ENCODE data around the gene OR4Q2.
"Not testable (repeated sequence)": the region's sequence is repeated elsewhere in the genome, so short reads cannot be mapped to it uniquely, and the experiment has no call there.

The OR4Q2 gene

GRCh38 chr14:20001863-20002262, at the start of gene OR4Q2:
Gene OR4Q2, plus strand, starts transcription at chr14:20002163.
- no peak for TF ChIP-seq CTCF (IDR thresholded peaks at IDR 0.05; ENCODE audit: unreplicated experiment in 3 of 3)
- Mint-ChIP-seq H3K27me3 (ENCODE audit: low read depth) (no peaks in the 10 kb centered on the region), H3K27ac (no peak within 1 kb of the TSS), H3K4me1 (no peaks in the 10 kb centered on the region), H3K4me3 (no peak within 1 kb of the TSS), H3K9me3 (peaks cover 28% of the 10 kb centered on the region), H3K36me3 (ENCODE audit: low read depth) (no peaks in the 10 kb centered on the region)

GRCh38 chr14:19969735-19970134, 32.2 kb upstream of the OR4Q2 start:
- not testable (repeated sequence) for H3K4me3 Mint-ChIP-seq; H3K27ac Mint-ChIP-seq; H3K36me3 Mint-ChIP-seq (ENCODE audit: low read depth); H3K27me3 Mint-ChIP-seq (ENCODE audit: low read depth); H3K4me1 Mint-ChIP-seq
- H3K9me3 Mint-ChIP-seq: peaks cover 31% of the 10 kb centered on the region

GRCh38 chr14:19974844-19975243, 27.1 kb upstream of the OR4Q2 start:
- H3K9me3 Mint-ChIP-seq: peaks cover 29% of the 10 kb centered on the region
- no peaks in the 10 kb centered on the region for H3K27me3 Mint-ChIP-seq (ENCODE audit: low read depth)
- no peak for TF ChIP-seq CTCF (IDR thresholded peaks at IDR 0.05; ENCODE audit: unreplicated experiment in 3 of 3)

GRCh38 chr14:19975291-19975690, 26.7 kb upstream of the OR4Q2 start, which contains the start of gene OR4K15:
Gene OR4K15, plus strand, starts transcription at chr14:19975591. Its CDS starts 0 bp downstream, at chr14:19975591.
- Mint-ChIP-seq H3K4me1 (no peaks in the 10 kb centered on the region), H3K27me3 (ENCODE audit: low read depth) (no peaks in the 10 kb centered on the region), H3K27ac (no peak within 1 kb of the TSS), H3K4me3 (no peak within 1 kb of the TSS), H3K9me3 (peaks cover 33% of the 10 kb centered on the region), H3K36me3 (ENCODE audit: low read depth) (no peaks in the 10 kb centered on the region)
- no peak for TF ChIP-seq CTCF (IDR thresholded peaks at IDR 0.05; ENCODE audit: unreplicated experiment in 3 of 3)

More at GRCh38 chr14:19974844-19975243, 27.1 kb upstream of the OR4Q2 start:
- H3K4me3 Mint-ChIP-seq: no peak overlapping the region
- H3K4me1 Mint-ChIP-seq: no peaks in the 10 kb centered on the region
- H3K36me3 Mint-ChIP-seq (ENCODE audit: low read depth): no peaks in the 10 kb centered on the region
- H3K27ac Mint-ChIP-seq: no peak overlapping the region

- Mint-ChIP-seq H3K9me3 (peaks cover 54% of the 10 kb centered on the region), H3K27me3 (ENCODE audit: low read depth) (no peaks in the 10 kb centered on the region), H3K36me3 (ENCODE audit: low read depth) (no peaks in the 10 kb centered on the region), H3K4me1 (no peaks in the 10 kb centered on the region), H3K27ac (no peak overlapping the region), H3K4me3 (no peak overlapping the region)
- TF ChIP-seq CTCF (IDR thresholded peaks at IDR 0.05; ENCODE audit: unreplicated experiment in 3 of 3): no peak
These were observed 8.5 kb upstream of the OR4Q2 start for GRCh38 chr14:19993438-19993837.

GRCh38 chr14:20002319-20002718, 356 bp downstream of the OR4Q2 start:
- Mint-ChIP-seq H3K9me3 (peaks cover 31% of the 10 kb centered on the region), H3K4me1 (no peaks in the 10 kb centered on the region), H3K4me3 (no peak overlapping the region), H3K36me3 (ENCODE audit: low read depth) (no peaks in the 10 kb centered on the region), H3K27ac (no peak overlapping the region), H3K27me3 (ENCODE audit: low read depth) (no peaks in the 10 kb centered on the region)
- TF ChIP-seq CTCF (IDR thresholded peaks at IDR 0.05; ENCODE audit: unreplicated experiment in 3 of 3): no peak

All from nephron (organoid).